Mesenchymal stem cell (in vitro differentiated cells and primary cell): ENCODE measurements around the gene PDE6B.
A peak's percentile ranks its signal among the peaks of the same experiment; 100 is the strongest.

Source experiments
- DNase-seq: peaks from one replicate; pipeline ENCODE4 v3.0.0-alpha.2; 2013
- H2AFZ ChIP-seq: one replicate; pipeline ENCODE4 v1.6.1; 2013; ENCODE audit warnings: low read depth, mild to moderate bottlenecking, control low read depth, inconsistent platforms, low read length, moderate library complexity
- H2AK5ac ChIP-seq: 2 replicates; pipeline ENCODE4 v1.6.1; 2013; ENCODE audit warnings: low read length, moderate library complexity, mild to moderate bottlenecking, inconsistent platforms; ENCODE audit not compliant: severe bottlenecking
- H2BK120ac ChIP-seq: one replicate; pipeline ENCODE4 v1.6.1; 2013; ENCODE audit warnings: low read depth, mild to moderate bottlenecking, inconsistent platforms, low read length, moderate library complexity
- H2BK12ac ChIP-seq, 2 experiments: one replicate each; pipeline ENCODE4 v1.6.1; 2013; ENCODE audit warnings: inconsistent platforms in 2 of 2, low read length in 2 of 2, mild to moderate bottlenecking in 2 of 2, moderate library complexity in 2 of 2, control low read depth in 1 of 2
- H2BK15ac ChIP-seq: one replicate; pipeline ENCODE4 v1.6.1; 2013; ENCODE audit warnings: mild to moderate bottlenecking, low read depth, inconsistent platforms; ENCODE audit not compliant: poor library complexity, severe bottlenecking
- H2BK5ac ChIP-seq: 2 replicates; pipeline ENCODE4 v1.6.1; 2013; ENCODE audit warnings: low read depth, mild to moderate bottlenecking, low read length, control low read depth, inconsistent platforms; ENCODE audit not compliant: poor library complexity, severe bottlenecking
- H3K14ac ChIP-seq, 2 experiments: one replicate each; pipeline ENCODE4 v1.6.1; 2013; ENCODE audit warnings: inconsistent platforms in 2 of 2, low read length in 2 of 2, control low read depth in 1 of 2, mild to moderate bottlenecking in 1 of 2, moderate library complexity in 1 of 2
- H3K18ac ChIP-seq, 2 experiments: one replicate each; pipeline ENCODE4 v1.6.1; 2013; ENCODE audit warnings: inconsistent platforms in 2 of 2, low read length in 2 of 2, control low read depth in 1 of 2, low read depth in 1 of 2, mild to moderate bottlenecking in 1 of 2
- H3K23ac ChIP-seq, 2 experiments: one replicate each; pipeline ENCODE4 v1.6.1; 2013; ENCODE audit warnings: inconsistent platforms in 2 of 2, low read length in 2 of 2, mild to moderate bottlenecking in 2 of 2, moderate library complexity in 2 of 2, control low read depth in 1 of 2
- H3K27ac ChIP-seq: 2 replicates; pipeline ENCODE4 v1.5.1; 2013; ENCODE audit warnings: mild to moderate bottlenecking, moderate library complexity, low read length, control low read depth, inconsistent platforms; ENCODE audit not compliant: poor library complexity, severe bottlenecking
- H3K27me3 ChIP-seq, 2 experiments: 2 replicates each; pipeline versions ENCODE4 v1.6.1 to v1.7.0; 2013; ENCODE audit warnings: low read length in 2 of 2, mild to moderate bottlenecking in 2 of 2, moderate library complexity in 2 of 2, control low read depth in 1 of 2, inconsistent platforms in 1 of 2; ENCODE audit not compliant: control insufficient read depth in 1 of 2, insufficient read depth in 1 of 2
- H3K36me3 ChIP-seq, 2 experiments: 2 replicates each; pipeline versions ENCODE4 v1.6.1 to v1.7.0; 2013; ENCODE audit warnings: low read length in 2 of 2, control low read depth in 1 of 2, inconsistent platforms in 1 of 2, low read depth in 1 of 2, mild to moderate bottlenecking in 1 of 2; ENCODE audit not compliant: insufficient read depth in 2 of 2, control insufficient read depth in 1 of 2
- H3K4ac ChIP-seq, 2 experiments: one replicate each; pipeline ENCODE4 v1.6.1; 2013; ENCODE audit warnings: inconsistent platforms in 2 of 2, low read length in 2 of 2, mild to moderate bottlenecking in 2 of 2, moderate library complexity in 2 of 2, control low read depth in 1 of 2, low read depth in 1 of 2
- H3K4me1 ChIP-seq: 2 replicates; pipeline ENCODE4 v1.6.1; 2013; ENCODE audit warnings: low read depth, low read length, control low read depth; ENCODE audit not compliant: control insufficient read depth, insufficient read depth
- H3K4me2 ChIP-seq: 2 replicates; pipeline ENCODE4 v1.6.1; 2013; ENCODE audit warnings: low read length, mild to moderate bottlenecking, inconsistent platforms; ENCODE audit not compliant: poor library complexity, severe bottlenecking
- H3K4me3 ChIP-seq, 2 experiments: 2 replicates each; pipeline versions ENCODE4 v1.5.1 to v1.7.0; 2013; ENCODE audit warnings: low read length in 2 of 2, mild to moderate bottlenecking in 2 of 2, control low read depth in 1 of 2, low read depth in 1 of 2; ENCODE audit not compliant: insufficient read depth in 1 of 2
- H3K79me1 ChIP-seq: replicated peaks from 2 replicates; pipeline ENCODE4 v1.6.1; 2013; ENCODE audit warnings: mild to moderate bottlenecking, control low read depth, low read length, inconsistent platforms; ENCODE audit not compliant: poor library complexity, severe bottlenecking
- H3K9ac ChIP-seq: 2 replicates; pipeline ENCODE4 v1.7.0; 2013; ENCODE audit warnings: mild to moderate bottlenecking, low read length, moderate library complexity
- H3K9me3 ChIP-seq: 2 replicates; pipeline ENCODE4 v1.7.0; 2013; ENCODE audit warnings: mild to moderate bottlenecking, low read length; ENCODE audit not compliant: control insufficient read depth
- H4K8ac ChIP-seq: one replicate; pipeline ENCODE4 v1.6.1; 2013; ENCODE audit warnings: inconsistent platforms, mild to moderate bottlenecking, low read length, moderate library complexity
- H4K91ac ChIP-seq: one replicate; pipeline ENCODE4 v1.6.1; 2013; ENCODE audit warnings: mild to moderate bottlenecking, low read length, inconsistent platforms
- WGBS: methylation state at CpG from one replicate; pipeline ENCODE4 v1.1.7; 2013; ENCODE audit warnings: mixed read lengths; 5-methylcytosine and 5-hydroxymethylcytosine counted together

Gene PDE6B

DNA sequence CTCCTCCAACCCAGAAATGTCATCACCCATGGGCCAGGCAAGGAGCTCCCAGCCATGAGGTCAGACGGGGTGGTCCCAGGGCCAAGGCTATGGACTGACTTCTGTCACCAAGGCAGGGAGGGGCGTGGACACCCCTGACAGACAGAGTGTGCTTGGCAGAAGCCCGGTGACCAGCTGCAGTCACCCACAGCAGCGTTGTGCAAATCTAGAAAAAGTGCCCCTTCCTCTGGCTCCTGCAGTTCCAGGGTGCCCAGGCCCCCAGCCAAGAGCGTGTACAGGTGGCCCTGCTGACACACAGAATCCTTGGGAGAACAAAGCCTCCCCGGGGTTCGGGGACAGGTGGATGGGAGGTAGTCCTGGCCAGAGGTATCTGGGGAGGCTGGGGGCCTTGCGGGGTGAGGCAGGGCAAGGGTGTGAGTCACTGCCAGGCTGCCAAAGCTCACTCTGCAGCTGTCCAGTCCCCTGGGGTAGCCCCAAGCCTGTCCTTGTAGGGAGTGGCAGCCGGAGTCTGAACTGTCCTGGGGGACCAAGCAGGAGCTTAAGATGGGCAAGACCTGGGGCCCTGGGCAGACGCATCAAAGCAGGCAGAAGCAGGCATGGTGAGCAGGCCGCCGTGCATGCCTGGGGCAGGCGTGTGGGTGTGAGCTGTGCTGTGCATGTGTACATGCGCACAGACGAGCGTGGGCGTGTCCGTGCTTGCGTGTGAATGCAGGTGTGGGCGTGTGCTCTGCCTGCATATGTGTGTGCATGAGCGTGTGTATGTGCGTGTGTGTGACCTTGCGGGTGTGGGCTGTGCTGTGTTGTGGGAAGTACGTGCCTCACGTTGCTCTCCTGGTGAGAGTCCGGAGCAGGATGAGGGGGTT is 52.3 kb downstream of the PDE6B start:
- no peak overlapping the region for H3K9ac ChIP-seq
- H2AFZ ChIP-seq: no peak overlapping the region
- H3K27ac ChIP-seq: no peak overlapping the region
- no peak overlapping the region for H4K8ac ChIP-seq
- no peaks in the 10 kb centered on the region for H3K27me3 ChIP-seq
- no peak overlapping the region for H4K91ac ChIP-seq
- H3K4me2 ChIP-seq: no peak overlapping the region
- peak overlapping the region in 1 of 2 experiments; percentile 8 for H3K23ac ChIP-seq
- H3K9me3 ChIP-seq: no peaks in the 10 kb centered on the region
- H3K18ac ChIP-seq: no peak overlapping the region
- no peak overlapping the region for H3K4me3 ChIP-seq
- WGBS: 87% methylated on average over 26 of the region's 26 CpGs
- DNase-seq: no peak
- no peak overlapping the region for H2BK12ac ChIP-seq
- H2BK120ac ChIP-seq: no peak overlapping the region
- peaks cover 16% of the 10 kb centered on the region for H3K79me1 ChIP-seq
- peak overlapping the region; percentile 2 for H2BK15ac ChIP-seq
- no peak overlapping the region for H2AK5ac ChIP-seq
- H3K14ac ChIP-seq: no peak overlapping the region
- no peak overlapping the region for H3K4ac ChIP-seq
- peaks cover 6 to 32% of the 10 kb centered on the region in 2 experiments for H3K36me3 ChIP-seq
- no peak overlapping the region for H2BK5ac ChIP-seq
- peaks cover 46% of the 10 kb centered on the region for H3K4me1 ChIP-seq

DNA sequence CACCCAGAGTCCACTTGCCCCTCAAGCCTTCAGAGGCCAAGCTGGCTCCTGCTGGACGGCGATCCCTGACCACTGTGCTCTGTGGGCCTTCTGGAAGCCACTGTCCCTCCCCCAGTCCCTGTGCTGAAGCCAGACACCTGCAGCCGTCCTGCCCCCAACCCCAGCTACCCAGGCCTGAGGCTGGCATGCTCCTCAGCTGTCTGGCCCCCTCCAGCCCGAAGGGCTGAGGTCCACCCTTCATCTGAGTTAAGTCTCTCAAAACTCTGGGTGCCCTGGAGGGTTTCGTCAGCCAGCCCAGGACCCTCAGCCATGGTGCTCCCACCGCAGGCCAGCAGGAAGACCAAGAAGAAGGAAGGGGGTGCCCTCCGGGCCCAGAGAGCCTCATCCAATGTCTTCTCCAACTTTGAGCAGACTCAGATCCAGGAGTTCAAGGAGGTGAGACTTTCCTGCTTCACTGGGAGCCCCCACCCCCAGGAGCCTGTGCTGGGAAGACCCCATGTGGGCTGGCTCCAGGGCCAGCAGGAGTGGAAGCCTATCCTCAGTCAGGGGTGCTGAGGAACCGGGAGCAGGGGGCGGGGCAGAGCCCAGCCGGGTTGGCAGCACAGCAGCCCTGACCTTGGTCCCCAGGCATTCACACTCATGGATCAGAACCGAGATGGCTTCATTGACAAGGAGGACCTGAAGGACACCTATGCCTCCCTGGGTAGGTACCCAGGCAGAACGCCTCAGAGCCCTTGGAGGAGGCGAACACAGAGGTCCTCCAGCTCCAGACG is 53.1 kb downstream of the PDE6B start:
- DNase-seq: no peak
- peaks cover 12% of the 10 kb centered on the region for H3K79me1 ChIP-seq
- H3K14ac ChIP-seq: no peak overlapping the region
- H2BK15ac ChIP-seq: no peak overlapping the region
- H3K18ac ChIP-seq: no peak overlapping the region
- H3K27ac ChIP-seq: no peak overlapping the region
- H3K27me3 ChIP-seq: no peaks in the 10 kb centered on the region
- no peak overlapping the region for H2BK120ac ChIP-seq
- H3K4me3 ChIP-seq: no peak overlapping the region
- peaks cover 42% of the 10 kb centered on the region for H3K4me1 ChIP-seq
- peak overlapping the region in 1 of 2 experiments; percentile 25 for H3K4ac ChIP-seq
- H3K9me3 ChIP-seq: no peaks in the 10 kb centered on the region
- peak overlapping the region; percentile 8 for H4K91ac ChIP-seq
- no peak overlapping the region for H2AK5ac ChIP-seq
- H4K8ac ChIP-seq: no peak overlapping the region
- peaks cover 11 to 30% of the 10 kb centered on the region in 2 experiments for H3K36me3 ChIP-seq
- H3K4me2 ChIP-seq: no peak overlapping the region
- H3K23ac ChIP-seq: no peak overlapping the region
- WGBS: 88% methylated on average over 14 of the region's 14 CpGs
- no peak overlapping the region for H2BK5ac ChIP-seq
- no peak overlapping the region for H2AFZ ChIP-seq
- H2BK12ac ChIP-seq: no peak overlapping the region
- no peak overlapping the region for H3K9ac ChIP-seq

DNA sequence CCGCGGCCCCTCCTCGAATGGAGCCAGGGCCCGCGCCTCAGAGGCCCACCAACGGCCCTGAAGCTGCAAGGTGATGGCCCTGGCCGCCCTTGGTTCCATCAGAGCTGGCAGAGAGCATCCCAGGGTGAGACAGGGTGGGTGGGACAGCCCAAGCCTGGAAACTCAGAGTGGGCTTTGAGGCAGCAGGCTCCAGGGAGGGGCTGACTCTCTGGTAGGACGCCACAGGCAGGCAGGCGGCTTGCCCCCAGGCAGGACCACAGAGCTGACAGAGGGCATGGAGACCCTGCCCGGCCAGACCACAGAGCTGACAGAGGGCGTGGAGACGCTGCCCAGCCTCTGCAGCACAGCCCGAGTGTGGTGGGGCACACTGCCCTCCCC is 53.7 kb downstream of the PDE6B start:
- H3K9ac ChIP-seq: no peak overlapping the region
- H2AK5ac ChIP-seq: no peak overlapping the region
- H3K4ac ChIP-seq: no peak overlapping the region
- no peak overlapping the region for H2BK5ac ChIP-seq
- no peak overlapping the region for H3K14ac ChIP-seq
- no peak overlapping the region for H3K23ac ChIP-seq
- no peaks in the 10 kb centered on the region for H3K9me3 ChIP-seq
- peaks cover 11 to 30% of the 10 kb centered on the region in 2 experiments for H3K36me3 ChIP-seq
- H4K8ac ChIP-seq: no peak overlapping the region
- H3K79me1 ChIP-seq: peaks cover 11% of the 10 kb centered on the region
- DNase-seq: no peak
- no peak overlapping the region for H3K4me2 ChIP-seq
- H2BK15ac ChIP-seq: no peak overlapping the region
- H3K4me1 ChIP-seq: peaks cover 47% of the 10 kb centered on the region
- peak overlapping the region in 1 of 2 experiments; percentile 23 for H2BK12ac ChIP-seq
- no peak overlapping the region for H2AFZ ChIP-seq
- H3K27ac ChIP-seq: no peak overlapping the region
- no peak overlapping the region for H2BK120ac ChIP-seq
- no peak overlapping the region for H3K18ac ChIP-seq
- H3K4me3 ChIP-seq: no peak overlapping the region
- no peaks in the 10 kb centered on the region for H3K27me3 ChIP-seq
- no peak overlapping the region for H4K91ac ChIP-seq
- 87% methylated on average over 12 of the region's 13 CpGs for WGBS

DNA sequence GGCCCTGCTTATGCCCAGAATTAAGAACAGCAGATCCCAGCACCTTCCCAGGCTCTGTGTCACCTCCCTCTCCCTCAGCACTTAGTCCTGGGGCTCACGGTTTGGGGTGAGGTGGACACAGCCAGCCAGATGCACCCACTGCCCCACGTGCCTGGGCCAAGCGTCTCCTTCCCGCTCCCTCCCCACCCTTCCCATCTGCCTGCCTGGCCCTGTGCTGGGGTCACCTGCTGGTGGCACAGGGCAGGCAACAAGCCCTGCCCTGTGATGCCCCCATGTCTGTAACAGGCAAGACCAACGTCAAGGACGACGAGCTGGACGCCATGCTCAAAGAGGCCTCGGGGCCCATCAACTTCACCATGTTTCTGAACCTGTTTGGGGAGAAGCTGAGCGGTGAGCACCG is 54.3 kb downstream of the PDE6B start:
- Histone ChIP-seq H2BK15ac (no peak overlapping the region), H3K23ac (no peak overlapping the region), H3K27me3 (no peaks in the 10 kb centered on the region), H2BK120ac (no peak overlapping the region), H3K9ac (no peak overlapping the region), H3K79me1 (peaks cover 8% of the 10 kb centered on the region), H3K4ac (no peak overlapping the region), H3K4me3 (no peak overlapping the region), H3K14ac (no peak overlapping the region), H2BK12ac (no peak overlapping the region), H3K18ac (no peak overlapping the region), H3K27ac (no peak overlapping the region), H2BK5ac (no peak overlapping the region), H3K9me3 (no peaks in the 10 kb centered on the region), H2AFZ (no peak overlapping the region), H3K4me2 (no peak overlapping the region), H4K91ac (no peak overlapping the region), H3K36me3 (peaks cover 11 to 30% of the 10 kb centered on the region in 2 experiments), H2AK5ac (no peak overlapping the region), H3K4me1 (peaks cover 53% of the 10 kb centered on the region), H4K8ac (no peak overlapping the region)
- DNase-seq: no peak
- WGBS: 95% methylated on average over 11 of the region's 11 CpGs
